ENCODE measurements around the gene MRPS25.
"Not testable (repeated sequence)": the region's sequence is repeated elsewhere in the genome, so short reads cannot be mapped to it uniquely, and the experiment has no call there.

MRPS25 gene

GRCh38 chr3:15042936-15043335, 22.2 kb downstream of the MRPS25 start:
- DNase-seq: no peak

- no peak for DNase-seq
Observed at GRCh38 chr3:15041950-15042349, 23.2 kb downstream of the MRPS25 start.

GRCh38 chr3:15040844-15041243, 24.3 kb downstream of the MRPS25 start:
- DNase-seq: no peak

- DNase-seq: no peak
Observed at GRCh38 chr3:15038306-15038705, 26.8 kb downstream of the MRPS25 start.

- DNase-seq: no peak
Observed at GRCh38 chr3:15033103-15033502, 32.0 kb downstream of the MRPS25 start.

GRCh38 chr3:15032650-15033049, 32.5 kb downstream of the MRPS25 start:
- DNase-seq: no peak

- DNase-seq: no peak
Observed at GRCh38 chr3:15029625-15030024, 35.5 kb downstream of the MRPS25 start.

- DNase-seq: no peak
Observed at GRCh38 chr3:15023719-15024118, 41.4 kb downstream of the MRPS25 start.

GRCh38 chr3:15023249-15023648, 41.9 kb downstream of the MRPS25 start:
- no peak for DNase-seq

GRCh38 chr3:15017191-15017590, 47.9 kb downstream of the MRPS25 start:
- no peak for DNase-seq

- DNase-seq: no peak
Observed at GRCh38 chr3:15015456-15015855, 49.7 kb downstream of the MRPS25 start.

GRCh38 chr3:15014606-15015328, 50.3 kb downstream of the MRPS25 start:
- no peak for DNase-seq

- no peak for DNase-seq
Observed at GRCh38 chr3:15011174-15011573, 53.9 kb downstream of the MRPS25 start.

- DNase-seq: no peak
Observed at GRCh38 chr3:15010664-15011063, 54.5 kb downstream of the MRPS25 start.

GRCh38 chr3:15009167-15009566, 55.9 kb downstream of the MRPS25 start:
- no peak for DNase-seq

GRCh38 chr3:15007681-15008141, 57.4 kb downstream of the MRPS25 start:
- DNase-seq: no peak

GRCh38 chr3:14999182-14999581, 65.9 kb downstream of the MRPS25 start:
- DNase-seq: not testable (repeated sequence)
